ENCODE measurements around the gene PRDX2.
"Not testable (repeated sequence)": the region's sequence is repeated elsewhere in the genome, so short reads cannot be mapped to it uniquely, and the experiment has no call there.

PRDX2 gene

GRCh38 chr19:12801466-12802266 is at the start of gene PRDX2, which contains the start of gene THSD8:
TSS of gene PRDX2 (minus strand) at chr19:12801800. CDS start at chr19:12801261, 539 bp downstream.
TSS of gene THSD8 (plus strand) at chr19:12802069. CDS start at chr19:12802072, 3 bp downstream.
- TF ChIP-seq CTCF (IDR thresholded peaks at IDR 0.05), result no peak
- Histone ChIP-seq H3K4me3 (peak within 1 kb of the TSS; percentile 81), H3K27ac (peak within 1 kb of the TSS; percentile 64 to 73)
- DNase-seq (ENCODE audit: low spot score), result no peak

GRCh38 chr19:12847159-12848139 is 45.8 kb upstream of the PRDX2 start:
- H3K4me3 ChIP-seq, result peak overlapping the region; percentile 51
- peak; percentile 99 for TF ChIP-seq CTCF (IDR thresholded peaks at IDR 0.05)
- no peak overlapping the region for H3K27ac ChIP-seq
- no peak for DNase-seq (ENCODE audit: low spot score)

- H3K4me3 ChIP-seq; DNase-seq (ENCODE audit: low spot score); H3K27ac ChIP-seq: not testable (repeated sequence)
Observed at GRCh38 chr19:12846613-12847012, 45.0 kb upstream of the PRDX2 start.

GRCh38 chr19:12843999-12844732 is 42.6 kb upstream of the PRDX2 start:
- H3K4me3 ChIP-seq, result no peak overlapping the region
- DNase-seq (ENCODE audit: low spot score), result no peak
- TF ChIP-seq CTCF (IDR thresholded peaks at IDR 0.05), result no peak
- H3K27ac ChIP-seq, result no peak overlapping the region

- Histone ChIP-seq H3K4me3 (no peak overlapping the region), H3K27ac (no peak overlapping the region)
- TF ChIP-seq CTCF (IDR thresholded peaks at IDR 0.05), result no peak
- DNase-seq (ENCODE audit: low spot score), result no peak
Observed at GRCh38 chr19:12843328-12843727, 41.7 kb upstream of the PRDX2 start.

- Histone ChIP-seq H3K27ac (no peak overlapping the region), H3K4me3 (no peak overlapping the region)
- TF ChIP-seq CTCF (IDR thresholded peaks at IDR 0.05), result no peak
- no peak for DNase-seq (ENCODE audit: low spot score)
Observed at GRCh38 chr19:12842511-12842910, 40.9 kb upstream of the PRDX2 start.

- no peak for TF ChIP-seq CTCF (IDR thresholded peaks at IDR 0.05)
- no peak overlapping the region for H3K27ac ChIP-seq
- H3K4me3 ChIP-seq, result peak overlapping the region; percentile 1
- no peak for DNase-seq (ENCODE audit: low spot score)
Observed at GRCh38 chr19:12841094-12841493, 39.5 kb upstream of the PRDX2 start.
